ENCODE results near the gene PABPN1L.

DNA sequence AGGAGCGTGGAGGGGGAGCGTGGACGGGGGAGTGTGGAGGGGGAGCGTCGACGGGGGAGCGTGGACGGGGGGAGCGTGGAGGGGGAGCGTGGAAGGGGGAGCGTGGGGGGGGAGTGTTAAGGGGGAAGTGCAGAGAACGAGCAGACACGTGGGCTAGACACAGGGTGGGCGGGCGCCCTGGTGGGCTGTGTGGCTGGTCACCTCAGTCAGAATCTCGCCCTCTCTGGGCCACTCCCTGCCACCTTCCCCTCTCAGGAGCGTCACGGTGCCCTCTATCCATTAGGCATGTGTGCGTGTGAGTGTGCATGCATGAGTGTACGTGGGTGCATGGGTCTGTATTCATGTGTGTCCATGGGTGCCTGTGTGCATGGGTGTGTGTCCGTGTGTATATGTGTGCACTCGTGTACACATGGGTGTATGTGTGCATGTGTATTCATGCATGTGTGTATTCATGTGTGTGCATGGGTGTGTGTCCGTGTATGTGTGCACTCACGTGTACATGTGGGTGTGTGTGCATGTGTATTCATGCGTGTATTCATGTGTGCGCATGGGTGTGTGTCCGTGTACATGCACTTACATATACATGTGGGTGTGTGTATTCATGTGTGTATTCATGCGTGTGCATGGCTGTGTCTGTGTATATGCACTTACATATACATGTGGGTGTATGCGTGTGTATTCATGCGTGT lies 49.3 kb upstream of the PABPN1L start:
- TF ChIP-seq, protein P1, sequence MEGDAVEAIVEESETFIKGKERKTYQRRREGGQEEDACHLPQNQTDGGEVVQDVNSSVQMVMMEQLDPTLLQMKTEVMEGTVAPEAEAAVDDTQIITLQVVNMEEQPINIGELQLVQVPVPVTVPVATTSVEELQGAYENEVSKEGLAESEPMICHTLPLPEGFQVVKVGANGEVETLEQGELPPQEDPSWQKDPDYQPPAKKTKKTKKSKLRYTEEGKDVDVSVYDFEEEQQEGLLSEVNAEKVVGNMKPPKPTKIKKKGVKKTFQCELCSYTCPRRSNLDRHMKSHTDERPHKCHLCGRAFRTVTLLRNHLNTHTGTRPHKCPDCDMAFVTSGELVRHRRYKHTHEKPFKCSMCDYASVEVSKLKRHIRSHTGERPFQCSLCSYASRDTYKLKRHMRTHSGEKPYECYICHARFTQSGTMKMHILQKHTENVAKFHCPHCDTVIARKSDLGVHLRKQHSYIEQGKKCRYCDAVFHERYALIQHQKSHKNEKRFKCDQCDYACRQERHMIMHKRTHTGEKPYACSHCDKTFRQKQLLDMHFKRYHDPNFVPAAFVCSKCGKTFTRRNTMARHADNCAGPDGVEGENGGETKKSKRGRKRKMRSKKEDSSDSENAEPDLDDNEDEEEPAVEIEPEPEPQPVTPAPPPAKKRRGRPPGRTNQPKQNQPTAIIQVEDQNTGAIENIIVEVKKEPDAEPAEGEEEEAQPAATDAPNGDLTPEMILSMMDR (IDR thresholded peaks at IDR 0.05 in 2 of 3, conservative IDR thresholded peaks at IDR 0.05 in 1 of 3; ENCODE audit: borderline replicate concordance in 1 of 3, insufficient read depth in 1 of 3, low read depth in 2 of 3, low read length in 2 of 3) = no peak
- TF ChIP-seq ZNF274 (IDR thresholded peaks at IDR 0.05; ENCODE audit: low read depth, low read length) = no peak
- TF ChIP-seq POLR2A (IDR thresholded peaks at IDR 0.05; ENCODE audit: borderline replicate concordance, extremely low read depth, insufficient read depth, insufficient read length) = no peak
- no peak for TF ChIP-seq POLR2AphosphoS5 (IDR thresholded peaks at IDR 0.05; ENCODE audit: low read depth, low read length)
- TF ChIP-seq EZH2 (IDR thresholded peaks at IDR 0.05) = no peak
- TF ChIP-seq, protein P2, sequence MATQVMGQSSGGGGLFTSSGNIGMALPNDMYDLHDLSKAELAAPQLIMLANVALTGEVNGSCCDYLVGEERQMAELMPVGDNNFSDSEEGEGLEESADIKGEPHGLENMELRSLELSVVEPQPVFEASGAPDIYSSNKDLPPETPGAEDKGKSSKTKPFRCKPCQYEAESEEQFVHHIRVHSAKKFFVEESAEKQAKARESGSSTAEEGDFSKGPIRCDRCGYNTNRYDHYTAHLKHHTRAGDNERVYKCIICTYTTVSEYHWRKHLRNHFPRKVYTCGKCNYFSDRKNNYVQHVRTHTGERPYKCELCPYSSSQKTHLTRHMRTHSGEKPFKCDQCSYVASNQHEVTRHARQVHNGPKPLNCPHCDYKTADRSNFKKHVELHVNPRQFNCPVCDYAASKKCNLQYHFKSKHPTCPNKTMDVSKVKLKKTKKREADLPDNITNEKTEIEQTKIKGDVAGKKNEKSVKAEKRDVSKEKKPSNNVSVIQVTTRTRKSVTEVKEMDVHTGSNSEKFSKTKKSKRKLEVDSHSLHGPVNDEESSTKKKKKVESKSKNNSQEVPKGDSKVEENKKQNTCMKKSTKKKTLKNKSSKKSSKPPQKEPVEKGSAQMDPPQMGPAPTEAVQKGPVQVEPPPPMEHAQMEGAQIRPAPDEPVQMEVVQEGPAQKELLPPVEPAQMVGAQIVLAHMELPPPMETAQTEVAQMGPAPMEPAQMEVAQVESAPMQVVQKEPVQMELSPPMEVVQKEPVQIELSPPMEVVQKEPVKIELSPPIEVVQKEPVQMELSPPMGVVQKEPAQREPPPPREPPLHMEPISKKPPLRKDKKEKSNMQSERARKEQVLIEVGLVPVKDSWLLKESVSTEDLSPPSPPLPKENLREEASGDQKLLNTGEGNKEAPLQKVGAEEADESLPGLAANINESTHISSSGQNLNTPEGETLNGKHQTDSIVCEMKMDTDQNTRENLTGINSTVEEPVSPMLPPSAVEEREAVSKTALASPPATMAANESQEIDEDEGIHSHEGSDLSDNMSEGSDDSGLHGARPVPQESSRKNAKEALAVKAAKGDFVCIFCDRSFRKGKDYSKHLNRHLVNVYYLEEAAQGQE (IDR thresholded peaks at IDR 0.05; ENCODE audit: low read depth) = no peak
- TF ChIP-seq, protein P3, sequence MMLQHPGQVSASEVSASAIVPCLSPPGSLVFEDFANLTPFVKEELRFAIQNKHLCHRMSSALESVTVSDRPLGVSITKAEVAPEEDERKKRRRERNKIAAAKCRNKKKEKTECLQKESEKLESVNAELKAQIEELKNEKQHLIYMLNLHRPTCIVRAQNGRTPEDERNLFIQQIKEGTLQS (IDR thresholded peaks at IDR 0.05) = no peak
- TF ChIP-seq SP1 (IDR thresholded peaks at IDR 0.05; ENCODE audit: low read depth) = no peak

Data from HCT116 (cell line).